GM12874 (cell line): ENCODE data around the gene ACRBP.

Source experiments
- TF ChIP-seq, protein P1 (sequence below): IDR thresholded peaks from 2 replicates; pipeline ENCODE4 v1.5.1; 2011; ENCODE audit warnings: low read depth, mild to moderate bottlenecking, control low read depth, low read length, moderate library complexity; ENCODE audit not compliant: insufficient read depth

The ACRBP gene

DNA sequence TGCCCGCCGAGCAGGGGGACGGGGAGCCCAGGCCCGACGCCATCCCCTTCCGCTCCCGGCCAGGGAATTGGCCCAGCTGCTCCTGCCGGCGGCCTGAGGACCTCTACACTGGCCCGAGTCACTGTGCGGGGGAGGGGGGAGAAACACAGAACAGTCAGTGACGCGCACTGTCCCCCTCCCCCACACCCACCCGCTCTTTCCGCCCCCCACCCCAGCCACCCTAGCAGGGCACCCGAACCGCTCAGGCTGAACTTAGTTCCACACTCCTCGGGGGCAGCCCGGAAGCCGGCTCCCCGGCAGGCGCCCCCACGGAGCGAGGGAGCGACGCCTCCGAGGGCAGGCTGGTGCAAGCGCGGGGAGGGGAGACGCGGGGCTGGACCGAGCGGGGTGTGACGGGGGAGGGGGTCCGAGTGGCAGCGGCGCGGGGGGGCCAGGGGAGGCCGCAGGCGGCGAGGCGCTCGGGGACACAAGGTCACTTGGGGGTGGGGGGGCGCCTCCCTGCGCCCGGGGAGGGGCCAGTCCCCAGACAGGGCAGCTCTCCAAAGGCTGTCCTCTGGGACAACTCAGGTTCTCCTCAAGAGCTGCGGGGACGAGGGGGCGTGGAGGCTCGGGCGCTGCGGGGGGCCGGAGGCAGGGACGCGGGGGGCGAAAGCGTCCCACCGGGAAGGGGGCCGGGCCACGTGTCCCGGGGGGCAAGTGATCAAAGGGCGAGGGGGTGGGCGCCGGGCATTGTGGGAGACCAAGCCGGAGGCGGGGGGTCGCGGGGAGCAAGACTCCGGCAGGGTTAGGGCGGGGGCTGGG, 40.7 kb downstream of the ACRBP start:
- TF ChIP-seq, protein P1, sequence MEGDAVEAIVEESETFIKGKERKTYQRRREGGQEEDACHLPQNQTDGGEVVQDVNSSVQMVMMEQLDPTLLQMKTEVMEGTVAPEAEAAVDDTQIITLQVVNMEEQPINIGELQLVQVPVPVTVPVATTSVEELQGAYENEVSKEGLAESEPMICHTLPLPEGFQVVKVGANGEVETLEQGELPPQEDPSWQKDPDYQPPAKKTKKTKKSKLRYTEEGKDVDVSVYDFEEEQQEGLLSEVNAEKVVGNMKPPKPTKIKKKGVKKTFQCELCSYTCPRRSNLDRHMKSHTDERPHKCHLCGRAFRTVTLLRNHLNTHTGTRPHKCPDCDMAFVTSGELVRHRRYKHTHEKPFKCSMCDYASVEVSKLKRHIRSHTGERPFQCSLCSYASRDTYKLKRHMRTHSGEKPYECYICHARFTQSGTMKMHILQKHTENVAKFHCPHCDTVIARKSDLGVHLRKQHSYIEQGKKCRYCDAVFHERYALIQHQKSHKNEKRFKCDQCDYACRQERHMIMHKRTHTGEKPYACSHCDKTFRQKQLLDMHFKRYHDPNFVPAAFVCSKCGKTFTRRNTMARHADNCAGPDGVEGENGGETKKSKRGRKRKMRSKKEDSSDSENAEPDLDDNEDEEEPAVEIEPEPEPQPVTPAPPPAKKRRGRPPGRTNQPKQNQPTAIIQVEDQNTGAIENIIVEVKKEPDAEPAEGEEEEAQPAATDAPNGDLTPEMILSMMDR, result no peak

DNA sequence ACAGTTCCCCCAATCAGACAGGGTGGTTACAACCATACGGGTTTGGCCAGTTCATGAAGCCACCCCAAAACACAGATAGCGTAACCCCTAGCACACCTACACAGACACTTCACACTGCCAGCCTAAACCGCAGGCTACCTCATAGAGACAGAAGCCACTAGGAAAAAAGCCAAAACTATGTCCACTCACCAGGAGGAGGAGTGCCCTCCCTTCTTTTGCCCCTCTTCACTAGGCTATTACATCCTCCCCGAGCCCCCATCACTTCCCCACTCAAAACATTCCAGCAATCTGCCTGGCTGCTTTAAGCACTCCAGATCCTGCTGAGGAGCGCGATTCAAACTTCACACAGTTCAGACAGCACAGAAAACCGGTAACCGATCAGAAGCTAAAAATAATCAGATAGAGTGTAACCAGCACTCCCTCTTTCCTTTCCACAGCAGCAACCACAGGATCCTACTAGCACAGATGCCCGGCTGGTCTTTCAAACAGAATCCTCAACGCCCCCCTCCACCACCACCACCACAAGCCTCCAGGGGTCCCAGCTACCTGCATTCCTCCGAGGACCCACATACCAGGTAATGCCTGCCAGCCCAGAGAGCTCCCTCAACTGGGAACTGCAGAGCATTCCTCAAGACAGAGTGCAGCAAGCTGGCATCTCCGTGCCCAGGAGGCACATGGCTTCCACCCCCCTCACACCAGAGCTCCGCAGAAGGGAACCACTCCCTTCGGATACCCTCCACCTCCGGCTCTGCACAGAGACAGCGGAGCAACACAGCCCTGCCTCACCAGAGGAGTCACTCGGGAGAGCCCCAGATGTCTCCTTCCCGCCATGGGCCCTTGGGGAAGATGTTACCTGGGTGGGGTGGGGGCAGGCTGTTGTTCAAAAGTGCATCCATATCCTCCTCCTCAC, 41.6 kb downstream of the ACRBP start:
- TF ChIP-seq, protein P1, result no peak

DNA sequence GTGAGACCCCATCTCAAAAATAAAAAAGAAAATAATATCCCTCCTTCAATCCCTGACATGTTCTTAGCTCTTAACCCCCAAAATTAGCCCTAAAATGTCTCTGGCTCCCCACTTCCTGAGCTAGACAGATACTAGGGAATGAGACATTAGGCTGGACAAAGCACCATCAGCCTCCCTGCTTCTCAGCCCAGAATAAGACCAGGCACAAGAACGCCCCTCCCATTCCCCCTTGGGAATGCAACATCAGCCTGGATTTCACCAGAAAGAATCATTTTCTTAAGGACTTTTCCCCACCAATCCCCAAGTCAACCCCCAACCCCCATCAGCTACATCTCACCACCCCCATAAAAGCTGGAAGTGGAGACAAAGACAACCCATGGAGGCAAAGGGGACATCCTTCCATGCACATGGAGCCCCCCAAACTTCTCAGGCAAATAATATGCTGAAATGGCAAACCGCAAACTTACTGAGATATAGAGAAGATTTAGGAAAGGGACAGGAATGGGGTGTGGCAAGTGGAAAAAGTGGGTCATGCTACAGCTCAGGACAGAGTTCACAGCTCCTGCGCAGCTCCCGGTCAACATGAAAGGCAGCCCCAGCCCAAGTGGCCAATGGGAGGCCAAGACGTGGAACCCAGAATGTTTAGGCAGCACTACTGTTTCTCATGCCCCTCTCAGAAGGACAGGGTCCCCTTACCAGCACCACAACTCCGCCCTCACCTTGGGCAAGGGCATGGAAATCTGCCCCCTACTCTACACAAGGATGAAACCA, 42.8 kb downstream of the ACRBP start:
- TF ChIP-seq, protein P1, result no peak

DNA sequence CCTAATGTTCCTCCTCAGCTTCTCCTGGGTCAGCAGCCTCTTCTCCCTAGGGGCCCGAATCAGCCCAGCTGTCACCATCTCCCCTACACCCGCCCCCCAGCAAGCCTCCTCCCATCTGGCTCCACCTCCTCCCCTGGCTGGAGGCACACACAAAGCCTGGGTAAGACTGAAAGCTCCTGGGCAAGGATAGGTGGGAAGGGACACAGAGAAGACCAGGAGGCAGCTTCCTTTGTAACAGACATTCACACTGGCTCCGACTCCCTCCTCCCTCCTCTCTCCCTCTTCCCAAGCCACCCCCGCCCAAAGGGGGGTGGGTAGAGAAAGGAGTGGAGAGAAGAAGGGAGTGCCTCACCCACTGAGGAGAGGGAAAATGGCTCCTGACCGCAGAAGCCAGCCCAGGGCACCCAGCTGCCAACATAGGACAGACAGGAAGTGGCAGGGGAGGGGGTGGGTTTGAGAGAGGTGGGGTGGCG, 44.1 kb downstream of the ACRBP start:
- TF ChIP-seq, protein P1, result no peak

DNA sequence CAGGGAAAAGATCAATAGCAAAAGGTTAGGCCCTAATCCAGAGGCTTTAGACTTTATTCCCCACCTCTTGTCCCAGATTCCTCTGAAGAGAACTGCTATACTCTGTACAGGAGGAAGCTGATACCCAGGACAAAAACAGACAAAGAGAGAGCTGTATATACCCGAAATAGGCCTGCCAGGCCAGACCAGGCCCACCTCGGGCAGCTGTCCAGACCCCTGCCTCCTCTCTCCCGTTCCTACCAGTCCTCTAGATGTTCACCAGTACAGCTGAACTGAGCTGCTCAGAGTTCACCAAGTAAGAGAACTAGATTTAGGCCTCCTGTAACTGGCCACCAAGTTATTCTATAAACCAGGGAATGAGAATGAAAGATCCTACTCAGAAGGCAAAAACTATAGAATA, 44.7 kb downstream of the ACRBP start:
- TF ChIP-seq, protein P1, result no peak

DNA sequence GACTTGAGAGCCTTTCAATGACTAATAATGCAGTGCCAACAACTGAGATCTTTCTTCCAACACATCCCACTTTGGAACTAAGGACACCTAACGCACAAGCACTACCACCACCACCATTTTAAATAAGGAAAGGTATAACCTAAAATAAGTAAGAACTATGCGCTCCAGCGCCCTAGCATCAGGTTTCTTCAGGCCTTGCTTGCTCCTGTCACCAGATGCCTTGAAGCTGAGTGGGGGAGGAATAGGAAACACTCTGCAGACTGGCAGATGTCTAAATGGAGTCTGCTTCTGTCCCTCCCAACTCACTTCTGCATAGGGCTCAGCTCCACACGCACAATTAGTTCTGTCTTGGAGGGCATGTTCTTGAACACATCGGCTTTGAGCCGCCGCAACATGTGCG, 55.1 kb downstream of the ACRBP start:
- TF ChIP-seq, protein P1, result no peak
